Measurements from ENCODE around the gene USP31.
"Not testable (repeated sequence)": the region's sequence is repeated elsewhere in the genome, so short reads cannot be mapped to it uniquely, and the experiment has no call there.

DNA sequence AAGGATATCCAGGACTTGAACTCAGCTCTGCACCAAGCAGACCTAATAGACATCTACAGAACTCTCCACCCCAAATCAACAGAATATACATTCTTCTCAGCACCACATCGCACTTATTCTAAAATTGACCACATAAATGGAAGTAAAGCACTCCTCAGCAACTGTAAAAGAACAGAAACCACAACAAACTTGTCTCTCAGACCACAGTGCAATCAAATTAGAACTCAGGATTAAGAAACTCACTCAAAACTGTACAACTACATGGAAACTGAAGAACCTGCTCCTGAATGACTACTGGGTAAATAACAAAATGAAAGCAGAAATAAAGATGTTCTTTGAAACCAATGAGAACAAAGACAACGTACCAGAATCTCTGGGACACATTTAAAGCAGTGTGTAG is 52.8 kb downstream of the USP31 start:
- TF ChIP-seq, protein P1, sequence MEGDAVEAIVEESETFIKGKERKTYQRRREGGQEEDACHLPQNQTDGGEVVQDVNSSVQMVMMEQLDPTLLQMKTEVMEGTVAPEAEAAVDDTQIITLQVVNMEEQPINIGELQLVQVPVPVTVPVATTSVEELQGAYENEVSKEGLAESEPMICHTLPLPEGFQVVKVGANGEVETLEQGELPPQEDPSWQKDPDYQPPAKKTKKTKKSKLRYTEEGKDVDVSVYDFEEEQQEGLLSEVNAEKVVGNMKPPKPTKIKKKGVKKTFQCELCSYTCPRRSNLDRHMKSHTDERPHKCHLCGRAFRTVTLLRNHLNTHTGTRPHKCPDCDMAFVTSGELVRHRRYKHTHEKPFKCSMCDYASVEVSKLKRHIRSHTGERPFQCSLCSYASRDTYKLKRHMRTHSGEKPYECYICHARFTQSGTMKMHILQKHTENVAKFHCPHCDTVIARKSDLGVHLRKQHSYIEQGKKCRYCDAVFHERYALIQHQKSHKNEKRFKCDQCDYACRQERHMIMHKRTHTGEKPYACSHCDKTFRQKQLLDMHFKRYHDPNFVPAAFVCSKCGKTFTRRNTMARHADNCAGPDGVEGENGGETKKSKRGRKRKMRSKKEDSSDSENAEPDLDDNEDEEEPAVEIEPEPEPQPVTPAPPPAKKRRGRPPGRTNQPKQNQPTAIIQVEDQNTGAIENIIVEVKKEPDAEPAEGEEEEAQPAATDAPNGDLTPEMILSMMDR (IDR thresholded peaks at IDR 0.05) = not testable (repeated sequence)
- TF ChIP-seq POLR2A (IDR thresholded peaks at IDR 0.05); EP300 (IDR thresholded peaks at IDR 0.05; ENCODE audit: low read depth); POLR2AphosphoS5 (IDR thresholded peaks at IDR 0.05): not testable (repeated sequence)
